HUES48 (cell line): ENCODE measurements around the gene INPP4A.

Experiments used
- H3K27ac ChIP-seq: one replicate; pipeline ENCODE4 v1.7.0; 2013; ENCODE audit warnings: low read depth, low read length, inconsistent platforms
- H3K27me3 ChIP-seq: 2 replicates; pipeline ENCODE4 v1.6.1; 2013; ENCODE audit warnings: mild to moderate bottlenecking, low read length; ENCODE audit not compliant: control insufficient read depth, insufficient read depth
- H3K36me3 ChIP-seq: 2 replicates; pipeline ENCODE4 v1.6.1; 2013; ENCODE audit warnings: low read length; ENCODE audit not compliant: control insufficient read depth, insufficient read depth
- H3K4me1 ChIP-seq: 2 replicates; pipeline ENCODE4 v1.6.1; 2013; ENCODE audit warnings: mild to moderate bottlenecking, low read length; ENCODE audit not compliant: control insufficient read depth, insufficient read depth
- H3K4me3 ChIP-seq: 2 replicates; pipeline ENCODE4 v1.5.1; 2013; ENCODE audit warnings: mild to moderate bottlenecking, low read depth, low read length
- H3K9ac ChIP-seq: 2 replicates; pipeline ENCODE4 v1.6.1; 2013; ENCODE audit warnings: mild to moderate bottlenecking, low read depth, low read length, moderate library complexity
- H3K9me3 ChIP-seq: 2 replicates; pipeline ENCODE4 v1.6.1; 2013; ENCODE audit warnings: low read length; ENCODE audit not compliant: control insufficient read depth, insufficient read depth

Gene INPP4A

GRCh38 chr2:98478907-98479306 is 34.2 kb downstream of the INPP4A start:
- Histone ChIP-seq H3K9ac (no peak overlapping the region), H3K27me3 (no peaks in the 10 kb centered on the region), H3K4me3 (no peak overlapping the region), H3K4me1 (peaks cover 30% of the 10 kb centered on the region), H3K9me3 (no peaks in the 10 kb centered on the region), H3K36me3 (no peaks in the 10 kb centered on the region), H3K27ac (no peak overlapping the region)

DNA sequence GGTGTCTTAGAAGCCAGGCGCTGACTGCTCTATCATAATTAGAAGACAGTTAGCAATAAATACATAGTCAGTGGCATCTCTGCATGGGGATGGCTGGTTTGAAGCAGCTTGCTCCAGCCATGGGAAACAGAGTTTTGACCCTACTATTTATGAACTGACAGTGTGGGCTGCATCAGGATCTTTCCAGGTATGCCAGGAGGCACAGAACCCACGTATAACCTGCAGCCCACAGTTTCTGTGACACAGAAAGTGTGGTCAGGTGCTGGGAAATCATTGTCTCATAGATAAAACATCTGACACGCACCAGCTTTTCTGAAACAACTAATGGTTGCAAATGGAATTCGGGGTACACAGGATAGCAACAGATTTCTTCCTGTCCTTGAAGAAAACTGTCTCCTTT is 34.7 kb downstream of the INPP4A start:
- H3K9ac ChIP-seq, result no peak overlapping the region
- no peak overlapping the region for H3K27ac ChIP-seq
- H3K4me1 ChIP-seq, result peaks cover 35% of the 10 kb centered on the region
- H3K27me3 ChIP-seq, result no peaks in the 10 kb centered on the region
- H3K36me3 ChIP-seq, result no peaks in the 10 kb centered on the region
- H3K4me3 ChIP-seq, result no peak overlapping the region
- no peaks in the 10 kb centered on the region for H3K9me3 ChIP-seq

GRCh38 chr2:98479959-98480524 is 35.4 kb downstream of the INPP4A start:
- no peak overlapping the region for H3K27ac ChIP-seq
- H3K27me3 ChIP-seq, result no peaks in the 10 kb centered on the region
- no peak overlapping the region for H3K4me3 ChIP-seq
- peaks cover 38% of the 10 kb centered on the region for H3K4me1 ChIP-seq
- no peaks in the 10 kb centered on the region for H3K9me3 ChIP-seq
- no peak overlapping the region for H3K9ac ChIP-seq
- no peaks in the 10 kb centered on the region for H3K36me3 ChIP-seq

GRCh38 chr2:98480598-98480997 is 35.9 kb downstream of the INPP4A start:
- Histone ChIP-seq H3K4me3 (no peak overlapping the region), H3K9ac (no peak overlapping the region), H3K27me3 (no peaks in the 10 kb centered on the region), H3K4me1 (peaks cover 38% of the 10 kb centered on the region), H3K9me3 (no peaks in the 10 kb centered on the region), H3K27ac (no peak overlapping the region), H3K36me3 (no peaks in the 10 kb centered on the region)

DNA sequence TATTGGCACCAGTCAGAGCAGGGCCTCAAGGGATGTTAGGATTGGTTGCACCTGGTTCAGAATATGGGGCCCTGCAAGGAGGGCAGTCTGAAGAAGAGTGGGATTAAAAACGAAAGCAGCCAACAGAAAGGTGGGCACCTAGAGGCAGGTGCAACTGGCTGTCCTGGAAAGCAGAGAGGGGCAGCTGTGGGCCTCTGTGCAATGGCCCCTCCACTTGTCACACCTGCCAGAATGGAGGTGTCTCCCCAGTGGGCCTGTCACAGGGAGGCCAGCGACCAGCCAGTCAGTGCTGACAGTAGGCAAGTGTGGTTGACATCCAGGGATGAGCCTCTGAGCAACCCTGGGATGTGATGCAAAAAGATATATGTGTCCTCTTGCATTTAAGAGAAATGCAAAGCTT is 37.7 kb downstream of the INPP4A start:
- H3K9me3 ChIP-seq, result no peaks in the 10 kb centered on the region
- H3K4me3 ChIP-seq, result no peak overlapping the region
- H3K4me1 ChIP-seq, result peaks cover 50% of the 10 kb centered on the region
- H3K36me3 ChIP-seq, result no peaks in the 10 kb centered on the region
- no peaks in the 10 kb centered on the region for H3K27me3 ChIP-seq
- H3K27ac ChIP-seq, result no peak overlapping the region
- no peak overlapping the region for H3K9ac ChIP-seq

DNA sequence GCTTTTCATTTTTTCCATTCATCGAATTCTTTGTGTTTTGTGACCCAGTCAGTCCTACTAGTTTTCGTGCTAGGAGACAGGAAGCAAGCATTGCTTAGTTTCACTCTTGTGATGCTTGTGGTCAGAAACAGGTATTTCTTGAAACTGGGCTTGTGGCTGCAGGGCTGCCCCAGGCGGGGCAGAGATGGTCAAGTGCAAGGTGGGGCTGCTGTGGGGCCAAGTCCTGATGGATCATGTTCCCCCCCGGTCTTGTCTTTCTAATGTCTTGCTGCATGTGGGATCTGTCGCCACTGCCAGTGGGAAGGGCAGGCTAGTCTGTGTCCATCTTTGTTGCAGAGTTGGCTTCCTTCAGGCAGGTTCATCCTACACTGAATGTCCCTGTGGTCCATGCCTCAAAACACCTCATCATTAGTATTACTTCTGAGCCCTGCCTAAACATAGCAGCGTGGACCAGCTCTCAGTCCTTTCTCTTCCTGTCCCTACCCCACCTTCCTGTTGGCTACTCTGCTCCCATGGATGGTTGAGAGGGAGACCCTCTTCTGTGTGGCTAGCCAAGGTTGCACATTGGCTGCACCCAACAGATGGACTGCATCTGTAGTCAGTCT is 38.7 kb downstream of the INPP4A start:
- Histone ChIP-seq H3K36me3 (no peaks in the 10 kb centered on the region), H3K4me1 (peaks cover 54% of the 10 kb centered on the region), H3K27me3 (no peaks in the 10 kb centered on the region), H3K4me3 (no peak overlapping the region), H3K27ac (no peak overlapping the region), H3K9ac (no peak overlapping the region), H3K9me3 (no peaks in the 10 kb centered on the region)

GRCh38 chr2:98484121-98484557 is 39.5 kb downstream of the INPP4A start:
- H3K9me3 ChIP-seq, result no peaks in the 10 kb centered on the region
- no peaks in the 10 kb centered on the region for H3K27me3 ChIP-seq
- H3K36me3 ChIP-seq, result no peaks in the 10 kb centered on the region
- H3K9ac ChIP-seq, result no peak overlapping the region
- no peak overlapping the region for H3K4me3 ChIP-seq
- H3K4me1 ChIP-seq, result peaks cover 52% of the 10 kb centered on the region
- no peak overlapping the region for H3K27ac ChIP-seq

DNA sequence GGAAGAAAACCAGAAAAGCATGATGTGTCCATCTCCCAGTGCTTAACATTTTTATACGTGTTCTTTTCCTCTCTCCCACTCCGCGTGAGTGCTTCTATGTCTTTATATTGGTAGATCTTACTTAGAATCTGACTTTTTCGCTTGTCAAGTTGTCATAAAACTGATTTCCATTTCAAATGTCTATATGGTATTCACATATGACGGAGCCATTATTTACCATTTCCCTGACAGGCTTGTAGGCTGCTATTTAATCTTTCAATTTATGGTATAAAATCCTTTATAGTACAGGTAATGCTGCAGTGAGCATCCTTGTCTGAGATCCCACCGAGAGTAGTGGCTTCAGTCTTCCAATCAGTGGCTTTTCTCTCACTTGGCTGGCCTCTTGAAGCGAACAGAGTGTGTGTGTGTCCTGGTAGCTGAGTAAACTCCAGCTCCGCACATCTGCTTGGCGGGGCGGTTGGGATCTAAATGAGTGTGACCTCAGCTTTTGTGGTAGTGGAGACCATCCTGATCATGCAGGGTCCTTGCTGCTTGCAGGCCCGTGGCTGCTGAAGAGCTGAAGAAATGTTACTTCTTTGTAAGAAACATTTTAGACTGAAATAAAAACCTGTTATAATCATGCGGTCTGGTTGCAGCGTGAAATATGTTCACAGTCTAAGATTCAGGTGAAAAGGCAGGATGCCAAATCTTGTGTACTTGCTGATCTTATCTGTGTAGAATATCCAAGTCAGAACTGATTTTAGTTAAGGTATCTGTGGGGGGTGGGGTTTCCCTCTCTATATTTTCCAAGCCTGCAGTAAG is 40.2 kb downstream of the INPP4A start:
- no peak overlapping the region for H3K9ac ChIP-seq
- H3K36me3 ChIP-seq, result no peaks in the 10 kb centered on the region
- no peak overlapping the region for H3K4me3 ChIP-seq
- H3K27me3 ChIP-seq, result no peaks in the 10 kb centered on the region
- H3K27ac ChIP-seq, result no peak overlapping the region
- peaks cover 49% of the 10 kb centered on the region for H3K4me1 ChIP-seq
- no peaks in the 10 kb centered on the region for H3K9me3 ChIP-seq

DNA sequence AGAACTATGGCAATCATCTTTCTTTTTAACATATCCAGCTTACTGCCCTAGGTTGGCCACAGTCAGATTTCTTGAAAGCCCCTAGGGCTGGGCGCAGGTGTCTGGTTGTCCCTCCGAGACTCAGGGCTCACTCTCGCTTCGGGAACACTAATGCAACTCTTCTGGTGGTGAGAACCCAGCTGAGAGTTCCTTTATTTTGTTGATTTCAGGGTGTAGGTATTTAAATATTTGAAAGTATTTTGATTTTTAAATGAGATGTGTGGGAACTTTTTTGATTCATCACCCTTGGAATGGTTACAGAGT is 40.7 kb downstream of the INPP4A start:
- H3K36me3 ChIP-seq, result no peaks in the 10 kb centered on the region
- H3K27me3 ChIP-seq, result no peaks in the 10 kb centered on the region
- H3K9me3 ChIP-seq, result no peaks in the 10 kb centered on the region
- H3K9ac ChIP-seq, result no peak overlapping the region
- peaks cover 48% of the 10 kb centered on the region for H3K4me1 ChIP-seq
- no peak overlapping the region for H3K4me3 ChIP-seq
- H3K27ac ChIP-seq, result no peak overlapping the region

DNA sequence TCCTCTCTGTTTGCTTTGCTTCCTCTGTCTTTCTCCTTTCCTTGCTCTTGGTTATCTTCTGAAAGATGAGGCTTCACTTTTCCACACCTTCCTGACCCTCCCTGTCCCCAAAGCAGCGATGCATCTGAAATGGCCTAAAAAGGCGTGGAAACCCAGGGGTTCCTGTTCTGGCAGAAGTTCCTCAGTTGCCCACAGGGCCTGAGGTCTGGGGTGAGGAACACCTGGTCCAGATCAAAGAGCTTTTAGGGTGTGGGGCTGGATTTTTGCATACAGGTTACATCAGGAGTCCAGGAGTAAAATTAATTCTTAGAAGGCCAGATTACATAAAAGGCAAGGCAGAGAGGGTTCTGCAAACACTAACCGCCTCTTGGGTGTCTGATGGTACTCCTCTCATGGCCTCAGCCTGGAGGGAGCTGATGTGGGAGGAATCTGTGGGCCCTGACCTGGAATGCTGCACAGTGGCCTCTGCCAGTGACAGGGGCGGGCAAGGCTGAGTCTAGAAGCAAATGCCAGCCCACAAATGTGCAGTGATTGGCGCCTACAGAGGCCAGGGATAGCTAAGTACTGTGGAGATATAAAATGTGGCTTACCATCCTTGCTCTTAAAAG is 41.8 kb downstream of the INPP4A start:
- Histone ChIP-seq H3K27ac (no peak overlapping the region), H3K9me3 (no peaks in the 10 kb centered on the region), H3K9ac (no peak overlapping the region), H3K36me3 (0 out of 2 replicates have a peak, but pooled peaks cover 3% of the 10 kb centered on the region), H3K4me3 (no peak overlapping the region), H3K27me3 (no peaks in the 10 kb centered on the region), H3K4me1 (peaks cover 45% of the 10 kb centered on the region)
